Measurements from ENCODE around the gene CCDC191.

The CCDC191 gene

GRCh38 chr3:114034787-114035545 lies 21.4 kb downstream of the CCDC191 start:
- no peaks in the 10 kb centered on the region for H3K27me3 ChIP-seq (replicated peaks; ENCODE audit: control insufficient read depth, insufficient read depth, low read length)
- H3K36me3 ChIP-seq (ENCODE audit: control insufficient read depth, insufficient read depth, low read length): no peaks in the 10 kb centered on the region
- TF ChIP-seq CTCF (IDR thresholded peaks at IDR 0.05; ENCODE audit: insufficient read depth, low read length, poor library complexity, severe bottlenecking): no peak
- DNase-seq (ENCODE audit: extremely low read depth, insufficient read length): no peak
- H3K4me3 ChIP-seq (replicated peaks; ENCODE audit: low read depth, low read length): no peak overlapping the region

- H3K36me3 ChIP-seq (ENCODE audit: control insufficient read depth, insufficient read depth, low read length): no peaks in the 10 kb centered on the region
- H3K4me3 ChIP-seq (replicated peaks; ENCODE audit: low read depth, low read length): no peak overlapping the region
Measured at GRCh38 chr3:114034211-114034610, 22.1 kb downstream of the CCDC191 start.

GRCh38 chr3:114033721-114034120 lies 22.6 kb downstream of the CCDC191 start:
- Histone ChIP-seq H3K36me3 (ENCODE audit: control insufficient read depth, insufficient read depth, low read length) (no peaks in the 10 kb centered on the region), H3K4me3 (replicated peaks; ENCODE audit: low read depth, low read length) (no peak overlapping the region), H3K27me3 (replicated peaks; ENCODE audit: control insufficient read depth, insufficient read depth, low read length) (no peaks in the 10 kb centered on the region)
- TF ChIP-seq CTCF (IDR thresholded peaks at IDR 0.05; ENCODE audit: insufficient read depth, low read length, poor library complexity, severe bottlenecking): no peak
- no peak for DNase-seq (ENCODE audit: extremely low read depth, insufficient read length)

More at GRCh38 chr3:114034211-114034610, 22.1 kb downstream of the CCDC191 start:
- no peak for TF ChIP-seq CTCF (IDR thresholded peaks at IDR 0.05; ENCODE audit: insufficient read depth, low read length, poor library complexity, severe bottlenecking)
- no peak for DNase-seq (ENCODE audit: extremely low read depth, insufficient read length)
- H3K27me3 ChIP-seq (replicated peaks; ENCODE audit: control insufficient read depth, insufficient read depth, low read length): no peaks in the 10 kb centered on the region

- DNase-seq (ENCODE audit: extremely low read depth, insufficient read length): no peak
- H3K4me3 ChIP-seq (replicated peaks; ENCODE audit: low read depth, low read length): no peak overlapping the region
- TF ChIP-seq CTCF (IDR thresholded peaks at IDR 0.05; ENCODE audit: insufficient read depth, low read length, poor library complexity, severe bottlenecking): no peak
Measured at GRCh38 chr3:114026331-114026730, 30.0 kb downstream of the CCDC191 start.

GRCh38 chr3:114025451-114025850 lies 30.9 kb downstream of the CCDC191 start:
- Histone ChIP-seq H3K36me3 (ENCODE audit: control insufficient read depth, insufficient read depth, low read length) (no peaks in the 10 kb centered on the region), H3K27me3 (replicated peaks; ENCODE audit: control insufficient read depth, insufficient read depth, low read length) (no peaks in the 10 kb centered on the region), H3K4me3 (replicated peaks; ENCODE audit: low read depth, low read length) (no peak overlapping the region)
- no peak for DNase-seq (ENCODE audit: extremely low read depth, insufficient read length)
- TF ChIP-seq CTCF (IDR thresholded peaks at IDR 0.05; ENCODE audit: insufficient read depth, low read length, poor library complexity, severe bottlenecking): no peak

More at GRCh38 chr3:114026331-114026730, 30.0 kb downstream of the CCDC191 start:
- Histone ChIP-seq H3K27me3 (replicated peaks; ENCODE audit: control insufficient read depth, insufficient read depth, low read length) (no peaks in the 10 kb centered on the region), H3K36me3 (ENCODE audit: control insufficient read depth, insufficient read depth, low read length) (no peaks in the 10 kb centered on the region)
